Endothelial cell of umbilical vein (primary cell): ENCODE data around the gene NELFCD. TPM values are rescaled to one million over a fixed set of nuclear protein-coding genes. Genes with fewer than 3 reads are reported as not detected.
A peak's percentile ranks its signal among the peaks of the same experiment; 100 is the strongest.

ENCODE experiments used
- BruUV-seq: library from RNA; stranded (reverse); fragments of 400-500 nt; replicated peaks from 2 replicates; lab custom pipeline; 2021; lab: Mats Ljungman, UMichigan
- CTCF ChIA-PET: fragments of 300-600, 350-600 bp; sonication (Branson Sonifier 250); formaldehyde crosslinking; loops from one replicate; lab custom pipeline; 2021; ENCODE audit warnings: antibody characterized with exemption, inconsistent platforms; lab: Charles Lee
- POLR2A ChIA-PET: fragments of 300-600, 350-600 bp; sonication (Branson Sonifier 250); formaldehyde crosslinking; loops from one replicate; lab custom pipeline; 2021; ENCODE audit warnings: antibody characterized with exemption, inconsistent platforms; lab: Charles Lee
- DNase-seq: peaks from one replicate; pipeline ENCODE4 v3.0.0-alpha.2; 2011; ENCODE audit warnings: low read depth, low spot score
- FAIRE-seq: peaks from 2 replicates; lab custom pipeline; 2011; peaks lifted over from hg19 to GRCh38; lab: Jason Lieb, UNC
- H2AFZ ChIP-seq: 2 replicates; pipeline ENCODE4 v1.6.0; 2012; ENCODE audit warnings: low read depth, low read length, control low read depth, inconsistent platforms
- H3K27ac ChIP-seq: 2 replicates; pipeline ENCODE4 v1.5.1; 2011; ENCODE audit warnings: low read depth, mild to moderate bottlenecking, control low read depth, low read length, moderate library complexity; ENCODE audit not compliant: insufficient read depth
- H3K27me3 ChIP-seq, 2 experiments: 2 replicates each; pipeline versions ENCODE4 v1.6.0 to v1.6.1; 2011; ENCODE audit warnings: low read length in 2 of 2, mixed read lengths in 1 of 2; ENCODE audit not compliant: control insufficient read depth in 2 of 2, insufficient read depth in 2 of 2
- H3K36me3 ChIP-seq, 2 experiments: 2 replicates in 1 of 2; 3 replicates in 1 of 2; pipeline ENCODE4 v1.5.1; 2011; ENCODE audit warnings: low read length in 2 of 2, mild to moderate bottlenecking in 1 of 2, moderate library complexity in 1 of 2; ENCODE audit not compliant: control insufficient read depth in 2 of 2, insufficient read depth in 2 of 2; ENCODE audit errors: extremely low read depth in 1 of 2
- H3K4me1 ChIP-seq: 3 replicates; pipeline ENCODE4 v1.5.1; 2011; ENCODE audit warnings: mild to moderate bottlenecking, low read length; ENCODE audit not compliant: control insufficient read depth, insufficient read depth; ENCODE audit errors: extremely low read depth
- H3K4me2 ChIP-seq: 2 replicates; pipeline ENCODE4 v1.6.1; 2011; ENCODE audit warnings: low read length, control low read depth, mixed read lengths; ENCODE audit not compliant: insufficient read depth
- H3K4me3 ChIP-seq, 3 experiments: fragments of 200-600 bp in 1 of 3; sonication (generic), shearing (Covaris generic) in 1 of 3; replicated peaks in 1 of 3; 2 replicates each; pipeline ENCODE4 v1.5.1; 2011 to 2016; ENCODE audit warnings: control low read depth in 3 of 3, low read length in 3 of 3, mild to moderate bottlenecking in 2 of 3, inconsistent platforms in 1 of 3, low read depth in 1 of 3, moderate library complexity in 1 of 3; ENCODE audit not compliant: insufficient read depth in 1 of 3
- H3K79me2 ChIP-seq: 2 replicates; pipeline ENCODE4 v1.6.0; 2012; ENCODE audit warnings: low read length, inconsistent platforms; ENCODE audit not compliant: control insufficient read depth, insufficient read depth
- H3K9ac ChIP-seq: replicated peaks from 2 replicates; pipeline ENCODE3; 2011; ENCODE audit warnings: low read length, control low read depth; ENCODE audit not compliant: insufficient read depth; ENCODE audit errors: extremely low read depth
- H3K9me1 ChIP-seq: replicated peaks from 3 replicates; pipeline ENCODE4 v1.6.0; 2011; ENCODE audit warnings: mild to moderate bottlenecking, low read length; ENCODE audit not compliant: control insufficient read depth, insufficient read depth; ENCODE audit errors: extremely low read depth
- H3K9me3 ChIP-seq: replicated peaks from 2 replicates; pipeline ENCODE4 v1.5.1; 2012; ENCODE audit warnings: low read length, inconsistent platforms; ENCODE audit not compliant: control insufficient read depth, insufficient read depth
- H4K20me1 ChIP-seq: replicated peaks from 2 replicates; pipeline ENCODE3; 2011; ENCODE audit warnings: mild to moderate bottlenecking, low read length; ENCODE audit not compliant: control insufficient read depth, insufficient read depth; ENCODE audit errors: extremely low read depth
- CTCF ChIP-seq, 2 donors: IDR thresholded peaks; 1 replicate in 1 of 2; 2 replicates in 1 of 2; pipeline ENCODE4 v1.5.1; 2011; ENCODE audit warnings: low read length in 2 of 2, mild to moderate bottlenecking in 2 of 2, moderate library complexity in 2 of 2, control low read depth in 1 of 2, inconsistent platforms in 1 of 2, low read depth in 1 of 2; ENCODE audit not compliant: insufficient read depth in 1 of 2; ENCODE audit errors: extremely low read depth in 1 of 2
- EZH2 ChIP-seq: IDR thresholded peaks from 2 replicates; pipeline ENCODE4 v1.6.1; 2012; ENCODE audit warnings: borderline replicate concordance, low read depth, mild to moderate bottlenecking, moderate library complexity, low read length, inconsistent platforms; ENCODE audit not compliant: severe bottlenecking
- FOS ChIP-seq: IDR thresholded peaks from 2 replicates; pipeline ENCODE4 v1.6.1; 2011; ENCODE audit warnings: mild to moderate bottlenecking, low read length, moderate library complexity, borderline replicate concordance; ENCODE audit not compliant: insufficient read depth
- GATA2 ChIP-seq: IDR thresholded peaks from 2 replicates; pipeline ENCODE4 v1.7.0; 2011; ENCODE audit warnings: low read depth, mild to moderate bottlenecking, moderate library complexity, mixed read lengths, low read length; ENCODE audit not compliant: insufficient read length, insufficient read depth
- JUN ChIP-seq: IDR thresholded peaks from 2 replicates; pipeline ENCODE4 v1.6.1; 2011; ENCODE audit warnings: borderline replicate concordance, low read depth; ENCODE audit not compliant: insufficient read length, insufficient read depth
- MAX ChIP-seq: IDR thresholded peaks from 2 replicates; pipeline ENCODE4 v1.6.1; 2011; ENCODE audit not compliant: insufficient read depth, insufficient read length
- MYC ChIP-seq: IDR thresholded peaks from one replicate; pipeline ENCODE4 v1.6.1; 2011; ENCODE audit warnings: mild to moderate bottlenecking, low read depth, low read length
- POLR2A ChIP-seq: IDR thresholded peaks from 2 replicates; pipeline ENCODE4 v1.6.1; 2012; ENCODE audit warnings: low read depth, mild to moderate bottlenecking, control low read depth, low read length
- POLR2AphosphoS5 ChIP-seq: IDR thresholded peaks from 2 replicates; pipeline ENCODE4 v1.6.1; 2012; ENCODE audit warnings: low read depth, mild to moderate bottlenecking, control low read depth, low read length, moderate library complexity; ENCODE audit not compliant: insufficient read depth
- dilution Hi-C: fragments of 300-500 bp; cut with MboI; formaldehyde crosslinking; loops from one replicate; pipeline ENCODE4 v1.15.0; 2019; ENCODE audit warnings: low sequenced_read_pairs; ENCODE audit not compliant: extremely low pct_ligation_motif_present
- intact Hi-C: fragments of 100-400 bp; cut with micrococcal nuclease; formaldehyde crosslinking; loops from one replicate; pipeline ENCODE4 v1.10.0; 2022
- polyA plus RNA-seq, 4 experiments: library from polyadenylated mRNA; depleted of rRNA in 3 of 4; stranded (reverse) in 3 of 4; unstranded in 1 of 4; fragments of >200 nt; gene quantifications; 2 replicates each; pipeline versions ENCODE4 v1.2.1 to v1.2.3, GENCODE V29; 2011 to 2012; ENCODE audit warnings: missing spikeins in 1 of 4
- total RNA-seq: library from RNA; stranded (reverse); gene quantifications from 2 replicates; pipeline ENCODE4 v1.2.3, GENCODE V29; 2021

The NELFCD gene
- total and polyA plus RNA-seq, 2 donors (not counting 3 experiments of a cell fraction or from before 2014, with no cell fraction given) = 90.1 to 92.5 TPM

- POLR2A ChIA-PET = no interaction called here
Measured at GRCh38 chr20:59028812-59029211, 47.8 kb downstream of the NELFCD start.

GRCh38 chr20:59030911-59031563 is 50.0 kb downstream of the NELFCD start:
- H3K9me3 ChIP-seq = no peaks in the 10 kb centered on the region
- TF ChIP-seq GATA2 (no peak), MAX (no peak), FOS (no peak), JUN (no peak), POLR2A (no peak), POLR2AphosphoS5 (no peak), EZH2 (no peak), MYC (no peak), CTCF (IDR thresholded peaks at IDR 0.05; ENCODE audit: extremely low read depth in 1 of 2, insufficient read depth in 1 of 2, low read depth in 1 of 2, low read length in 2 of 2) (no peak)
- DNase-seq = no peak
- no peaks in the 10 kb centered on the region for H3K9me1 ChIP-seq
- H3K9ac ChIP-seq = peak overlapping the region; percentile 59
- peak overlapping the region; percentile 48 to 76 (median 69) for H3K4me3 ChIP-seq
- H2AFZ ChIP-seq = no peak overlapping the region
- H4K20me1 ChIP-seq = no peaks in the 10 kb centered on the region
- H3K4me2 ChIP-seq = peak overlapping the region; percentile 94
- H3K27ac ChIP-seq = peak overlapping the region; percentile 82
- no peaks in the 10 kb centered on the region for H3K27me3 ChIP-seq
- H3K4me1 ChIP-seq = peaks cover 43% of the 10 kb centered on the region
- H3K79me2 ChIP-seq = peaks cover 60% of the 10 kb centered on the region
- intact Hi-C loops = loop anchor here (5.0 kb wide), 1 partner anchor 34 kb away; no protein-coding TSS in a partner anchor
- H3K36me3 ChIP-seq = peaks cover 6 to 23% of the 10 kb centered on the region in 2 experiments
- POLR2A ChIA-PET = interaction anchor here (1.5 kb wide), 1 partner anchor 20 kb away, joined by 13 read pairs; no protein-coding TSS in a partner anchor
- dilution Hi-C loops = no loop called here
- CTCF ChIA-PET = interaction anchor here (1.7 kb wide), 1 partner anchor 33 kb away, joined by 6 read pairs; no protein-coding TSS in a partner anchor
- no peak for FAIRE-seq
- BruUV-seq = TSS peak; percentile 38

More at GRCh38 chr20:59028812-59029211, 47.8 kb downstream of the NELFCD start:
- Histone ChIP-seq H3K27me3 (no peaks in the 10 kb centered on the region), H3K4me3 (peak overlapping the region; percentile 1 to 61 (median 14)), H3K36me3 (peaks cover 10 to 18% of the 10 kb centered on the region in 2 experiments), H4K20me1 (no peaks in the 10 kb centered on the region), H3K9me1 (no peaks in the 10 kb centered on the region), H3K79me2 (peaks cover 77% of the 10 kb centered on the region), H3K9me3 (no peaks in the 10 kb centered on the region), H2AFZ (no peak overlapping the region), H3K27ac (no peak overlapping the region), H3K4me2 (peak overlapping the region; percentile 94), H3K4me1 (peaks cover 43% of the 10 kb centered on the region), H3K9ac (peak overlapping the region; percentile 40)
- DNase-seq = peak; percentile 27
- CTCF ChIA-PET = interaction anchor here (1.3 to 3.7 kb wide), 3 partner anchors 9 to 17 kb away, joined by 4 to 14 read pairs (median 5); partner anchors contain the start of gene TUBB1
- dilution Hi-C loops = no loop called here
- no peak for FAIRE-seq
- TF ChIP-seq EZH2 (no peak), GATA2 (no peak), POLR2AphosphoS5 (no peak), MAX (no peak), JUN (no peak)
- no TSS peak for BruUV-seq
- intact Hi-C loops = loop anchor here (1.0 kb wide), 1 partner anchor 8 kb away; no protein-coding TSS in a partner anchor
